Measurements from ENCODE around the gene COL11A1. TPM values are rescaled to one million over a fixed set of nuclear protein-coding genes. Genes with fewer than 3 reads are reported as not detected.
"Not testable (repeated sequence)": the region's sequence is repeated elsewhere in the genome, so short reads cannot be mapped to it uniquely, and the experiment has no call there.

Gene COL11A1
- total RNA-seq, 4 donors from 2014 or later, result 0.16 TPM; not detected in 3

DNA sequence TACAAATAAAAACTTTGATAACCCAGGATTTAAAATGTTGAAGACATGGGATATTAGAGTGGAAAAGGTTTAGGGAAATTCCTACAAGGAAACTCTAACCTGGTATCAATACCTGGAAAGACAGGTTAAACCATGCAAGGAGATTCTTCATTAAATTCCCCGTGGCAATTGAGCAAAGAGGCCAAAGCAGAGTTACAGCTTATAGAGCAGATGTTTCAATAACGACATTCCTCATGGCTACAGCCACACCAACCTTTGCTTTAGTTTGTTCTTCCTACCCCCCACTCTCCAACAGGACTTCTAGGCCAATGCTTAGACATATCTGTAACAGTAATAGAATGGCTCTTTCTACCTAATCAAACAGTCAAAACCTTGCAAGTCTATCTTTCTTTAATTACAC lies 271.3 kb downstream of the COL11A1 start:
- in situ Hi-C loops (cut with MboI; ENCODE audit: low pct_ligation_motif_present in 1 of 4, low pct_unique_long_range_greater_than_20kb in 1 of 4, low sequenced_read_pairs in 3 of 4) (no loop called here), intact Hi-C loops (cut with DNase I; ENCODE audit: low total_unique reads) (no loop called here)
- no peaks in the 10 kb centered on the region for H3K27me3 ChIP-seq
- WGBS, 2 donors (ENCODE audit: low coverage in 1 of 2), result 15 to 38% methylated on average over 1 to 2 of the region's 2 CpGs
- no peaks in the 10 kb centered on the region for H3K9me3 ChIP-seq
- H3K4me3 ChIP-seq, result no peak overlapping the region
- TF ChIP-seq EP300 (IDR thresholded peaks at IDR 0.05; ENCODE audit: low read depth), result no peak
- TF ChIP-seq, protein P1, sequence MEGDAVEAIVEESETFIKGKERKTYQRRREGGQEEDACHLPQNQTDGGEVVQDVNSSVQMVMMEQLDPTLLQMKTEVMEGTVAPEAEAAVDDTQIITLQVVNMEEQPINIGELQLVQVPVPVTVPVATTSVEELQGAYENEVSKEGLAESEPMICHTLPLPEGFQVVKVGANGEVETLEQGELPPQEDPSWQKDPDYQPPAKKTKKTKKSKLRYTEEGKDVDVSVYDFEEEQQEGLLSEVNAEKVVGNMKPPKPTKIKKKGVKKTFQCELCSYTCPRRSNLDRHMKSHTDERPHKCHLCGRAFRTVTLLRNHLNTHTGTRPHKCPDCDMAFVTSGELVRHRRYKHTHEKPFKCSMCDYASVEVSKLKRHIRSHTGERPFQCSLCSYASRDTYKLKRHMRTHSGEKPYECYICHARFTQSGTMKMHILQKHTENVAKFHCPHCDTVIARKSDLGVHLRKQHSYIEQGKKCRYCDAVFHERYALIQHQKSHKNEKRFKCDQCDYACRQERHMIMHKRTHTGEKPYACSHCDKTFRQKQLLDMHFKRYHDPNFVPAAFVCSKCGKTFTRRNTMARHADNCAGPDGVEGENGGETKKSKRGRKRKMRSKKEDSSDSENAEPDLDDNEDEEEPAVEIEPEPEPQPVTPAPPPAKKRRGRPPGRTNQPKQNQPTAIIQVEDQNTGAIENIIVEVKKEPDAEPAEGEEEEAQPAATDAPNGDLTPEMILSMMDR (IDR thresholded peaks at IDR 0.05), result no peak
- no peak for TF ChIP-seq POLR2AphosphoS5 (IDR thresholded peaks at IDR 0.05)
- no peak for TF ChIP-seq POLR2A (IDR thresholded peaks at IDR 0.05)
- H3K36me3 ChIP-seq, result no peaks in the 10 kb centered on the region
- DNase-seq, result no peak
- H3K4me1 ChIP-seq, result no peaks in the 10 kb centered on the region
- H3K27ac ChIP-seq, result no peak overlapping the region

DNA sequence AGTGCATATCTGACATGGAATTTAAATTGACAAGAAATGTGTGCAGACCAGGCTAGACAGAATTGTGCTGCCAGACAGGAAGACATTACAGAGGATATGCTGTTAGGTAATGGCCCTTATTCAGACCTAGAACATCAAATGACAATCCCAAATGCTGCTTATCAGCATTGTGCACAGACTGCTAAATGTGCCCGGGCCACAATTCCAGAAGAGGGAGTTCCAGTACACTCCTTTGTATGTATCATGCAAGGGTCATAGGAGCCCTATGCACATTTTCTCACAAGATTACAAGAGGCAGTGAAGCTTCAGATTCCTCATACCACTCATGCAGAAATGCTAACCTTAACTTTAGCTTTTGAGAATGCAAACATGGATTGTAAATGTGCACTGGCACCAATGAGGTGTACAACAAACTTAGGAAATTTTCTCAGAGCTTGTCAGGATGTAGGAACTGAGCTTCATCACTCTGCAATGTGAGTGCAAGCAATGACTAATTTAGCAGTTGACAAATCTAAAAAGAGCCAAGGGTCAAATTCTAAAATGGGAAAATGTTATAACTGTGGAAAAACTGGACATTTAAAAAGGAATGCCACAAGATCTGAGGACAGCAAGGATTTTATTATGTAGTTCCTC lies 273.5 kb downstream of the COL11A1 start:
- intact Hi-C loops (cut with DNase I; ENCODE audit: low total_unique reads), result no loop called here
- DNase-seq, result no peak
- 53% methylated on average over 1 of the region's 1 CpG; no CpG with 5 or more reads in 1 of the 2 donors for WGBS, 2 donors (ENCODE audit: low coverage in 1 of 2)
- in situ Hi-C loops (cut with MboI; ENCODE audit: low pct_ligation_motif_present in 1 of 4, low pct_unique_long_range_greater_than_20kb in 1 of 4, low sequenced_read_pairs in 3 of 4), result no loop called here
- no peaks in the 10 kb centered on the region for H3K27me3 ChIP-seq
- no peak overlapping the region for H3K4me3 ChIP-seq
- no peaks in the 10 kb centered on the region for H3K9me3 ChIP-seq
- H3K36me3 ChIP-seq, result no peaks in the 10 kb centered on the region
- H3K27ac ChIP-seq, result no peak overlapping the region
- H3K4me1 ChIP-seq, result no peaks in the 10 kb centered on the region
- TF ChIP-seq POLR2AphosphoS5 (IDR thresholded peaks at IDR 0.05) (no peak), EP300 (IDR thresholded peaks at IDR 0.05; ENCODE audit: low read depth) (no peak), POLR2A (IDR thresholded peaks at IDR 0.05) (no peak)
- TF ChIP-seq, protein P1 (IDR thresholded peaks at IDR 0.05), result no peak

DNA sequence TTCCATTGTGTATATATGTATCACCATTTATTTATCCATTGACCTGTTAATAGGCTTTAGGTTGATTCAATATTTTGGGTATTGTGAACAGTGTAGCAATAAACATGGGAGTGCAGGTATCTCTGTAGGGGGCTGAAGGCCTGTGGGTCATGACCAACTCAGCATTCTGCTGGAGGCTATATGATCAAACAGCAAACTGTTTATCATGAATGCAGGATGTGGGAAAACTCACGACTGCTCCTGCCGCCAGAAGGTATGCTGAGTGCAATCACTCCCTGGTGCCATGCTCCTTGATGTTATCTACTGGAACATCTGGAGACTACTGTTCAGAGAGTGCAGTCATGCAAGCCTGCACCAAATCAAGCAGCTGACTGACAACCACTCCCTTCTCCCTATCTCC lies 275.2 kb downstream of the COL11A1 start:
- intact Hi-C loops (cut with DNase I; ENCODE audit: low total_unique reads), result no loop called here
- no peak for DNase-seq
- no peaks in the 10 kb centered on the region for H3K9me3 ChIP-seq
- H3K27me3 ChIP-seq, result no peaks in the 10 kb centered on the region
- H3K4me1 ChIP-seq, result no peaks in the 10 kb centered on the region
- H3K36me3 ChIP-seq, result no peaks in the 10 kb centered on the region
- H3K4me3 ChIP-seq, result no peak overlapping the region
- H3K27ac ChIP-seq, result no peak overlapping the region
- 84% methylated on average over 2 of the region's 2 CpGs; no CpG with 5 or more reads in 1 of the 2 donors for WGBS, 2 donors (ENCODE audit: low coverage in 1 of 2)
- TF ChIP-seq POLR2AphosphoS5 (IDR thresholded peaks at IDR 0.05) (no peak), EP300 (IDR thresholded peaks at IDR 0.05; ENCODE audit: low read depth) (no peak), POLR2A (IDR thresholded peaks at IDR 0.05) (no peak)
- TF ChIP-seq, protein P1 (IDR thresholded peaks at IDR 0.05), result no peak
- in situ Hi-C loops (cut with MboI; ENCODE audit: low pct_ligation_motif_present in 1 of 4, low pct_unique_long_range_greater_than_20kb in 1 of 4, low sequenced_read_pairs in 3 of 4), result no loop called here

DNA sequence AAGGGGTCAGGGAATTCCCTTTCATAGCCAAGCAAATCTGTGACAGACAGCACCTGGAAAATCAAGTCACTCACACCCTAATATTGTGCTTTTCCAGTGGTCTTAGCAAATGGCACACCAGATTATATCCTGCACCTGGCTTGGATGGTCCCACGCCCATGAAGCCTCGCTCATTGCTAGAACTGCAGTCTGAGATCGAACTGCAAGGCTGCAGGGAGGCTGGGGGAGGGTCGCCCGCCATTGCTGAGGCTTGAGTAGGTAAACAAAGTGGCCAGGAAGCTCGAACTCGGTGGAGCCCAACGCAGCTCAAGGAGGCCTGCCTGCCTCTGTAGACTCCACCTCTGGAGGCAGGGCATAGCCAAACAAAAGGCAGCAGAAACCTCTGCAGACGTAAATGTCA lies 281.6 kb downstream of the COL11A1 start:
- H3K36me3 ChIP-seq; in situ Hi-C loops (cut with MboI; ENCODE audit: low pct_ligation_motif_present in 1 of 4, low pct_unique_long_range_greater_than_20kb in 1 of 4, low sequenced_read_pairs in 3 of 4); H3K27me3 ChIP-seq; DNase-seq; H3K4me1 ChIP-seq; H3K9me3 ChIP-seq; intact Hi-C loops (cut with DNase I; ENCODE audit: low total_unique reads); H3K4me3 ChIP-seq; H3K27ac ChIP-seq: not testable (repeated sequence)
- WGBS, 2 donors (ENCODE audit: low coverage in 1 of 2), result 60 to 82% methylated on average over 1 to 9 of the region's 9 CpGs

All from transverse colon (tissue), 4 donors.